Measurements from ENCODE around the gene BRIP1.

DNA sequence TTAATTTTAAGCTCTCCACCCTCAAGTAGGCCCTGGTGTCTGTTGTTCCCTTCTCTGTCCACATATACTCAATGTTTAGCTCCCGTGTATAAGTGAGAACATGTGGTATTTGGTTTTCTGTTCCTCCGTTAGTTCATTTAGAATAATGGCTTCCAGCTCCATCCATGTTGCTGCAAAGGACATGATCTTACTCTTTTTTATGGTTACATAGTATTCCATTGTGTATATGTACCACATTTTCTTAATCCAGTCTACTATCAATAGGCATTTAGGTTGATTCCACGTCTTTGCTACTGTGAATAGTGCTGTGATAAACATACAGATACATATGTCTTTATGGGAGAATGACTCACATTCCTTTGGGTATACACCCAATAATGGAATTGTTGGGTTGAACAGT is 160.9 kb downstream of the BRIP1 start:
- TF ChIP-seq, protein P1, sequence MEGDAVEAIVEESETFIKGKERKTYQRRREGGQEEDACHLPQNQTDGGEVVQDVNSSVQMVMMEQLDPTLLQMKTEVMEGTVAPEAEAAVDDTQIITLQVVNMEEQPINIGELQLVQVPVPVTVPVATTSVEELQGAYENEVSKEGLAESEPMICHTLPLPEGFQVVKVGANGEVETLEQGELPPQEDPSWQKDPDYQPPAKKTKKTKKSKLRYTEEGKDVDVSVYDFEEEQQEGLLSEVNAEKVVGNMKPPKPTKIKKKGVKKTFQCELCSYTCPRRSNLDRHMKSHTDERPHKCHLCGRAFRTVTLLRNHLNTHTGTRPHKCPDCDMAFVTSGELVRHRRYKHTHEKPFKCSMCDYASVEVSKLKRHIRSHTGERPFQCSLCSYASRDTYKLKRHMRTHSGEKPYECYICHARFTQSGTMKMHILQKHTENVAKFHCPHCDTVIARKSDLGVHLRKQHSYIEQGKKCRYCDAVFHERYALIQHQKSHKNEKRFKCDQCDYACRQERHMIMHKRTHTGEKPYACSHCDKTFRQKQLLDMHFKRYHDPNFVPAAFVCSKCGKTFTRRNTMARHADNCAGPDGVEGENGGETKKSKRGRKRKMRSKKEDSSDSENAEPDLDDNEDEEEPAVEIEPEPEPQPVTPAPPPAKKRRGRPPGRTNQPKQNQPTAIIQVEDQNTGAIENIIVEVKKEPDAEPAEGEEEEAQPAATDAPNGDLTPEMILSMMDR (IDR thresholded peaks at IDR 0.05), result no peak
- no peak for TF ChIP-seq POLR2AphosphoS5 (IDR thresholded peaks at IDR 0.05)

All from stomach (tissue), 4 donors.